ENCODE measurements around the gene RD3L. TPM values are rescaled to one million over a fixed set of nuclear protein-coding genes. Genes with fewer than 3 reads are reported as not detected.

The RD3L gene
- total and polyA plus RNA-seq, 4 experiments from 2014 or later, result not detected

DNA sequence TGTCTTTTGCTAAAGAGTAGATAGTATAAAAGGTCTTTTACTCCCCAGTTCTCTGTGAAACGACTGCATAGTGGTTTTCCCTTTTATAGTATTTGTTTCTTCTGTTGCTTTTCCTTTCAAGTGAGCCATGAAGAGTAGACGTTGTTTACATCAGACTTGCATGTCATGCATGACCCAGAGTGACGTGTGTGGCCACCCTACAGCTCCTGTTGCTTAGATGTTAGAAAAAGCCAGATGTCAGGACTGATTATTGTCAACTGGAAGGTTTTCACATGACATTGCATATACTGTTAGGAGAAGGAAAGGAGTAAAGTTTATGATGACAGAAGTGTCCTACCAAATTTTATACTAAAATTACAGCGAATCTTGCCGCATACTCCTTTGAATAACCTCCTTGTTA is 1.3 kb upstream of the RD3L start:
- Histone ChIP-seq H3K9me3 (ENCODE audit: control insufficient read depth in 1 of 2, low read length in 2 of 2) (no peaks in the 10 kb centered on the region), H3K27me3 (ENCODE audit: insufficient read depth, low read length) (no peaks in the 10 kb centered on the region), H3K4me3 (ENCODE audit: low read length in 2 of 2) (no peak overlapping the region), H3K27ac (ENCODE audit: low read depth, low read length) (no peak overlapping the region), H3K36me3 (ENCODE audit: insufficient read depth, low read length) (no peaks in the 10 kb centered on the region), H3K4me1 (ENCODE audit: insufficient read depth, low read length) (no peaks in the 10 kb centered on the region)
- Mint-ChIP-seq H3K27me3 (peaks cover 28 to 37% of the 10 kb centered on the region in 2 donors), H3K27ac (no peak overlapping the region), H3K36me3 (no peaks in the 10 kb centered on the region), H3K9me3 (peaks cover 0 to 6% (median 1%) of the 10 kb centered on the region in 8 donors), H3K4me3 (no peak overlapping the region), H3K4me1 (no peaks in the 10 kb centered on the region)
- CTCF ChIA-PET (ENCODE audit: partially characterized antibody), result no interaction called here
- POLR2A ChIA-PET (ENCODE audit: partially characterized antibody), result no interaction called here
- intact Hi-C loops (cut with micrococcal nuclease), result no loop called here
- DNase-seq, result no peak

DNA sequence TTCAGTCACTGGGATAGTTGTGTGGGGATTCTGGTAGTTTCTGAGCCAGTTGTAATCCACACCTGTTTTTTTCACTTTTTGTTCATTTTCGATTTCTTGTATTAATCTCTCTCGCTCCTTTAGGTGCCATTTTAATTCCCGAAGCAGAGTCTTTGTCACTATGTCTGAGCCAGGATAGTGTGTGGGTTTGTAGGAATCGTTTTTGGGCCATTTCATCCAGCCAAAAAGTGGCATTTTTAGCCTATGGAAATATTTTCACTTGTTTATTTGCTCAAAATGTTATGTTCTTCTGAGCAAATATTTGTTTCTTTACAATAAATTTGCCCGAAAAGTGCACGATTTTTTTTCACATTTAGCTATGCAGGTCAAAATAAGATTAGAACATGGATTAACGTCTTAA is 867 bp downstream of the RD3L start:
- CTCF ChIA-PET (ENCODE audit: partially characterized antibody), result interaction anchor here (0.6 kb wide), 1 partner anchor 128 kb away, joined by 3 read pairs; no protein-coding TSS in a partner anchor
- DNase-seq, result no peak
- POLR2A ChIA-PET (ENCODE audit: partially characterized antibody), result no interaction called here
- H3K4me3 ChIP-seq (ENCODE audit: low read length in 2 of 2), result no peak overlapping the region
- H3K4me1 Mint-ChIP-seq, result no peaks in the 10 kb centered on the region
- H3K27ac ChIP-seq (ENCODE audit: low read depth, low read length), result no peak overlapping the region
- H3K36me3 Mint-ChIP-seq, result no peaks in the 10 kb centered on the region
- H3K27me3 ChIP-seq (ENCODE audit: insufficient read depth, low read length), result no peaks in the 10 kb centered on the region
- no peaks in the 10 kb centered on the region for H3K4me1 ChIP-seq (ENCODE audit: insufficient read depth, low read length)
- no peaks in the 10 kb centered on the region for H3K9me3 Mint-ChIP-seq
- no peaks in the 10 kb centered on the region for H3K36me3 ChIP-seq (ENCODE audit: insufficient read depth, low read length)
- H3K27me3 Mint-ChIP-seq, result peaks cover 21 to 29% of the 10 kb centered on the region in 2 donors
- no peak overlapping the region for H3K27ac Mint-ChIP-seq
- intact Hi-C loops (cut with micrococcal nuclease), result no loop called here
- H3K4me3 Mint-ChIP-seq, result no peak overlapping the region
- H3K9me3 ChIP-seq (ENCODE audit: control insufficient read depth in 1 of 2, low read length in 2 of 2), result no peaks in the 10 kb centered on the region

DNA sequence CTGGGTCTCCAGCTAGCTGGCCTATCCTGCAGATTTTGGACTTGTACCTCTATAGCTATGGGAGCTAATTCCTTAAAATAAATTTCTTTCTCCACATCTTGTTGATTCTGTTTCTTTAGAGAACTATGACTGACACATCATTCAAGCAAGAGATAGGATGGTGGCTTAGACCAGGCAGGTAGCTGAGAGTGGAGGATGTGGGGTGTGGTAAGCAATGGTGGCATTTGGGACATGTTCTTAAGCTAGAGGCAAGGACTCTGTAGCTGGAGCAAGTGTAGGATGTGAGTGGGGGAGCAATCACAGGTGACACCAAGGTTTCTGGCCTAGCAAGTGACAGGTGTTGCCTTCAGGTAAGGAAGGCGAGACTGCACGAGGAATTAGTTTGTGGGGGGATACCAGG is 7.2 kb downstream of the RD3L start:
- Histone ChIP-seq H3K27me3 (ENCODE audit: insufficient read depth, low read length) (no peaks in the 10 kb centered on the region), H3K4me1 (ENCODE audit: insufficient read depth, low read length) (no peaks in the 10 kb centered on the region), H3K36me3 (ENCODE audit: insufficient read depth, low read length) (no peaks in the 10 kb centered on the region), H3K9me3 (ENCODE audit: control insufficient read depth in 1 of 2, low read length in 2 of 2) (no peaks in the 10 kb centered on the region), H3K27ac (ENCODE audit: low read depth, low read length) (no peak overlapping the region), H3K4me3 (ENCODE audit: low read length in 2 of 2) (no peak overlapping the region)
- ChIA-PET CTCF (ENCODE audit: partially characterized antibody) (no interaction called here), POLR2A (ENCODE audit: partially characterized antibody) (no interaction called here)
- Mint-ChIP-seq H3K9me3 (no peaks in the 10 kb centered on the region), H3K27me3 (peaks cover 2 to 3% of the 10 kb centered on the region in 2 donors), H3K36me3 (no peaks in the 10 kb centered on the region), H3K4me1 (peaks cover 0 to 4% (median 0%) of the 10 kb centered on the region in 4 donors), H3K27ac (peak overlapping the region in 1 of 7 donors; percentile 38), H3K4me3 (no peak overlapping the region)
- no peak for DNase-seq
- intact Hi-C loops (cut with micrococcal nuclease), result no loop called here

DNA sequence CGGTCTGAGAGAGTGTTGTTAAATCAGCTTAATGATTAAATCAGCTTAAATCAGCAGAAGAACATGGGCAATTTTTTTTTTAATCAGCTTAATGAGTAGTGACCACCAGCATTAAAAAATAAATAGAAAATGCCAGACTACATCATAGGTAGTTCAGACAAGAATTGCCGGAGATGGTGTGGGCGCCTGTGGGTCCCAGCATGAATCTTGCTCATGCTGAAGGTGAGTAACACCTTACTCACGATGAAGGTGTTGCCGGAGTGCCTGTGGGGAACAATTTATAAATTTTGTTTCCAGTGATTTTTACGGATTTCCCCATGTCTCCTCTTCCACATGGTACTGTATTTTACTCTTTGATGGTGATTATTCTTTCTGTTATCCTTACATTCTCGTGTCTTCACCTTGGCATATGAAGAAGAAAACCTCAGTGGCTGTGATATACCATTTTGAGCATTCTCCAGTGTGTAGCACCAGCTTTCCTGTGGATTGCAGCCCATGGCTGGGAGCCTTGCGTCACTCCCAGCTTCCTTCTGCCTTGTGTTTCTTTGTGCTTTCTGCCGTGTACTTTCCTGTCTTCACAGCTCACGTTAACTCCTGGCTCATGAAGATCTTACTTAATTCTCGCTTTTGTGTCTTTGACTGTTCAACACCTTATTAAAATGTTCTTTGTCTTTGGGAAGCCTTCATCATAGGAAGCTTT is 9.4 kb downstream of the RD3L start:
- no peaks in the 10 kb centered on the region for H3K4me1 ChIP-seq (ENCODE audit: insufficient read depth, low read length)
- H3K36me3 ChIP-seq (ENCODE audit: insufficient read depth, low read length), result no peaks in the 10 kb centered on the region
- CTCF ChIA-PET (ENCODE audit: partially characterized antibody), result interaction anchor here (0.9 kb wide), 1 partner anchor 23 kb away, joined by 4 read pairs; no protein-coding TSS in a partner anchor
- no peaks in the 10 kb centered on the region for H3K9me3 ChIP-seq (ENCODE audit: control insufficient read depth in 1 of 2, low read length in 2 of 2)
- H3K27me3 ChIP-seq (ENCODE audit: insufficient read depth, low read length), result no peaks in the 10 kb centered on the region
- no peak overlapping the region for H3K27ac ChIP-seq (ENCODE audit: low read depth, low read length)
- Mint-ChIP-seq H3K27me3 (no peaks in the 10 kb centered on the region), H3K4me1 (peaks cover 0 to 4% (median 0%) of the 10 kb centered on the region in 4 donors), H3K9me3 (no peaks in the 10 kb centered on the region), H3K27ac (no peak overlapping the region), H3K4me3 (no peak overlapping the region), H3K36me3 (no peaks in the 10 kb centered on the region)
- no peak overlapping the region for H3K4me3 ChIP-seq (ENCODE audit: low read length in 2 of 2)
- DNase-seq, result no peak
- POLR2A ChIA-PET (ENCODE audit: partially characterized antibody), result no interaction called here
- intact Hi-C loops (cut with micrococcal nuclease), result no loop called here

DNA sequence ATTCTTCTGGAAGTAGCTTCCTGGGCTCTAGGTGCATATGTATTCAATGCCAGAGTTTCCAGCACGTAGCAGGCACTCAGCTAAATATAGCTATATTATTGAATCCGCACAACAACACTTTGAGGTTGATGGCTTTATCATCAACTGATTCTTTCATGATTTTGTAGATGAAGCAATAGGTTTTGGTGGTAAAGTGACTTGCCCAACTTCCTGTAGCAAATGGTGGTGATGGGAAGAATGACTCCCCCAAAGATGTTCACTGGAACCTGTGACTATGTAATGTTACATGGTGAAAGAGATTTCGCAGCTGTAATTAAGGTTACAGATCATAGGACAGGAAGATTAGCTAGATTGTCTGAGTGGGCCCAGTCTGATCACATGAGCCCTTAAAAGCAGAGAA is 10.9 kb downstream of the RD3L start:
- no peaks in the 10 kb centered on the region for H3K36me3 Mint-ChIP-seq
- ChIA-PET POLR2A (ENCODE audit: partially characterized antibody) (no interaction called here), CTCF (ENCODE audit: partially characterized antibody) (interaction anchor here (1.0 to 2.1 kb wide), 3 partner anchors 10 to 31 kb away, joined by 3 to 5 read pairs (median 5); a partner anchor contains a TSS)
- no peaks in the 10 kb centered on the region for H3K9me3 ChIP-seq (ENCODE audit: control insufficient read depth in 1 of 2, low read length in 2 of 2)
- no peak overlapping the region for H3K4me3 ChIP-seq (ENCODE audit: low read length in 2 of 2)
- H3K4me3 Mint-ChIP-seq, result no peak overlapping the region
- no peaks in the 10 kb centered on the region for H3K36me3 ChIP-seq (ENCODE audit: insufficient read depth, low read length)
- H3K27ac ChIP-seq (ENCODE audit: low read depth, low read length), result no peak overlapping the region
- no peak overlapping the region for H3K27ac Mint-ChIP-seq
- DNase-seq, result no peak
- no peaks in the 10 kb centered on the region for H3K4me1 ChIP-seq (ENCODE audit: insufficient read depth, low read length)
- no peaks in the 10 kb centered on the region for H3K9me3 Mint-ChIP-seq
- no peaks in the 10 kb centered on the region for H3K27me3 Mint-ChIP-seq
- H3K27me3 ChIP-seq (ENCODE audit: insufficient read depth, low read length), result no peaks in the 10 kb centered on the region
- peaks cover 0 to 4% (median 0%) of the 10 kb centered on the region in 4 donors for H3K4me1 Mint-ChIP-seq
- intact Hi-C loops (cut with micrococcal nuclease), result no loop called here

DNA sequence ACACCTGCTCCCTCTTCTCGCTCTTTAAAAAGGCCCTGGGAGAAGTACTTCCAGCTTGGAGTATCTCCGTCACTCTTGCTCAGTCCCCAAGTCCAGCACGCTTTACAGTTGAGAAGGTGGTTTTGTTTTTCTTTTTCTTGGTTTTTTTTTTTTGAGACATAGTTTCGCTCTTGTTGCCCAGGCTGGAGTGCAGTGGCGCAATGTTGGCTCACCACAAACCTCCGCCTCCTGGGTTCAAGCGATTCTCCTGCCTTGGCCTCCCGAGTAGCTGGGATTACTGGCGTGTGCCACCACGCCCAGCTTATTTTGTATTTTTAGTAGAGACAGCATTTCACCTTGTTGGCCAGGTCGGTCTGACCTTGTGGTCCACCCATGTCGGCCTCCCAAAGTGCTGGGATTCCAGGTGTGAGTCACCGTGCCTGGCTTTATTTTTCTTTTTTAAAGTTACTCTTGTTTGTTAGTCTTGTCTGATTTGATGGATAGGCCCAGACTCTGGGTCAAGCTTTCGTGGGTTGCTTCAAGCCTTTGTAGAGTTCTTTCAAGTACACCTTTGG is 12.2 kb downstream of the RD3L start:
- Mint-ChIP-seq H3K27me3 (no peaks in the 10 kb centered on the region), H3K9me3 (no peaks in the 10 kb centered on the region), H3K4me1 (peaks cover 0 to 4% (median 0%) of the 10 kb centered on the region in 4 donors), H3K27ac (no peak overlapping the region), H3K4me3 (no peak overlapping the region), H3K36me3 (no peaks in the 10 kb centered on the region)
- POLR2A ChIA-PET (ENCODE audit: partially characterized antibody), result no interaction called here
- intact Hi-C loops (cut with micrococcal nuclease), result no loop called here
- Histone ChIP-seq H3K27me3 (ENCODE audit: insufficient read depth, low read length) (no peaks in the 10 kb centered on the region), H3K27ac (ENCODE audit: low read depth, low read length) (no peak overlapping the region), H3K4me1 (ENCODE audit: insufficient read depth, low read length) (no peaks in the 10 kb centered on the region), H3K4me3 (ENCODE audit: low read length in 2 of 2) (no peak overlapping the region), H3K9me3 (ENCODE audit: control insufficient read depth in 1 of 2, low read length in 2 of 2) (no peaks in the 10 kb centered on the region), H3K36me3 (ENCODE audit: insufficient read depth, low read length) (no peaks in the 10 kb centered on the region)
- CTCF ChIA-PET (ENCODE audit: partially characterized antibody), result interaction anchor here (1.0 to 2.1 kb wide), 3 partner anchors 9 to 122 kb away, joined by 3 to 5 read pairs (median 5); a partner anchor contains a TSS
- no peak for DNase-seq

DNA sequence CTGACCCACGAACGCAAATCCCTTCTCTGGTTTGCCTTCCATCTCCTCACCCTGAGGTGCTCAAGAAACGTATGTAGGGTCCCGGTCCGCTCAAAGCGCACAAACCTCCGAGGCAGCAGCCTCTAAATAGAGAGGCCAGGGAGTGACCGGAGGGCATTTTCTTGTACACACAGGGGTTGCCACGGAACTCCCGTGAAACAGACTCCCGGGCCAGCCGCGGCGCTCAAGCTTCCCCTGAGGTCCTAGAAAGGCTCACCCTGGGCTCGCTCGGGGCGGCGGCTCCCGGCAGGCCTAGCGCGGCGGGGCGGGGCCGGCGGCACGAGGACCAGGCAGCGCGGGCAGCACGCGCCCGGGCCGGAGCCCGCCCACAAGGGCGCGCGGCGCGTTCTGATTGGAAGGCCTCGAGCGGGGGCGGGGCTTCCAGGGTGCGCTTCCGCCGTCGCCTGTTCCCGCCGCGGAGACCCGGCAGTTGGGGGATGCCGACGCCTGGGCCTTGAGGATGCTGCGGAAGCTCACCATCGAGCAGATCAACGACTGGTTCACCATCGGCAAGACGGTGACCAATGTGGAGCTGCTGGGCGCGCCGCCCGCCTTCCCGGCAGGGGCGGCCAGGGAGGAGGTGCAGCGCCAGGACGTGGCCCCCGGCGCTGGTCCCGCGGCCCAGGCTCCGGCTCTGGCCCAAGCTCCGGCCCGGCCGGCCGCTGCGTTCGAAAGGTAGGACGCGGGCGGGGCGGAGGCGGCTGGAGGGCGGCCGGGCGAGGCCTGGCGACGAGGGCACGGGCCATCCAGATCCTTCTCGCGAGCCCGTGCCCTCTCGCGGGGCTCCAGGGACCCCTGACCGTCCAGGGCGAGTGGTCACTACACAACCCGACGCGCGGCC is 14.1 kb downstream of the RD3L start, which contains the start of gene TDRD9:
Gene TDRD9 (plus strand): TSS at position 446 of the 880 bp plus-strand sequence. CDS start 54 bp downstream, at position 500.
- peak in 1 of 5 donors; percentile 17 for DNase-seq
- ChIA-PET CTCF (ENCODE audit: partially characterized antibody) (interaction anchor here (1.5 kb wide), 1 partner anchor 18 kb away, joined by 4 read pairs; no protein-coding TSS in a partner anchor), POLR2A (ENCODE audit: partially characterized antibody) (interaction anchor here (0.6 kb wide), 1 partner anchor 56 kb away, joined by 3 read pairs; no protein-coding TSS in a partner anchor)
- Mint-ChIP-seq H3K36me3 (no peaks in the 10 kb centered on the region), H3K4me3 (peak within 1 kb of the TSS in 2 of 8 donors; percentile 22 to 52), H3K4me1 (no peaks in the 10 kb centered on the region), H3K27ac (no peak within 1 kb of the TSS), H3K9me3 (no peaks in the 10 kb centered on the region), H3K27me3 (no peaks in the 10 kb centered on the region)
- Histone ChIP-seq H3K27me3 (ENCODE audit: insufficient read depth, low read length) (no peaks in the 10 kb centered on the region), H3K9me3 (ENCODE audit: control insufficient read depth in 1 of 2, low read length in 2 of 2) (no peaks in the 10 kb centered on the region), H3K4me1 (ENCODE audit: insufficient read depth, low read length) (no peaks in the 10 kb centered on the region), H3K36me3 (ENCODE audit: insufficient read depth, low read length) (no peaks in the 10 kb centered on the region), H3K27ac (ENCODE audit: low read depth, low read length) (no peak within 1 kb of the TSS), H3K4me3 (ENCODE audit: low read length in 2 of 2) (no peak within 1 kb of the TSS)
- intact Hi-C loops (cut with micrococcal nuclease), result no loop called here

Measured in CD4-positive, alpha-beta memory T cell (primary cell).